PC-3 (cell line): ENCODE data around the gene IL20RA.

ENCODE experiments used
- EZH2 ChIP-seq: fragments of 300-600 bp; sonication (generic); IDR thresholded peaks from one replicate; pipeline ENCODE4 v1.6.1; 2017; ENCODE audit warnings: antibody characterized with exemption, mild to moderate bottlenecking, low read length; ENCODE audit not compliant: unreplicated experiment
- EZH2phosphoT487 ChIP-seq: fragments of 300-600 bp; sonication (generic); IDR thresholded peaks from 2 replicates; pipeline ENCODE4 v1.6.1; 2018; ENCODE audit warnings: mild to moderate bottlenecking, antibody characterized with exemption, low read length, borderline replicate concordance
- TF ChIP-seq, protein P1 (sequence below): fragments of 300-600 bp; sonication (generic); conservative IDR thresholded peaks from 2 replicates; pipeline ENCODE4 v1.5.1; 2017; ENCODE audit warnings: antibody characterized with exemption, low read depth, mild to moderate bottlenecking, low read length

DNA sequence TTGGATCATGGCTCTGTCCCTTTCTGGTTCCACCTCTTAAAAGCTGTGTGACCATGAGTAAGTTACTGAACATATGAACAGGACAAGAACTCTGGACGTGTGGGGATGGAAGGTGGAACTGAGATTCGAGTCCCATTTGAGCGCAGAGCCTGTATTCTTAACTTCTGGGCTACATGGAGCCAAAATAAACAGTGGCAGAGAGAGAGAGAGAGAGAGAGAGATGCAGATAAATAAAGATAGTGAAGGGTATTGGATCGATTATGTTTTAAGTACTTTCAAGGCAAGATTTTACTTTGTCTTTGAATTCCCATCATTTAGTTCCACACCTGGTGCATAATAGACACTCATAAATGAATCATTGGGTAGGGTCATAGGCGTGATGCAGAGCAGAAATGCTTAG lies 82.9 kb downstream of the IL20RA start:
- TF ChIP-seq, protein P1, sequence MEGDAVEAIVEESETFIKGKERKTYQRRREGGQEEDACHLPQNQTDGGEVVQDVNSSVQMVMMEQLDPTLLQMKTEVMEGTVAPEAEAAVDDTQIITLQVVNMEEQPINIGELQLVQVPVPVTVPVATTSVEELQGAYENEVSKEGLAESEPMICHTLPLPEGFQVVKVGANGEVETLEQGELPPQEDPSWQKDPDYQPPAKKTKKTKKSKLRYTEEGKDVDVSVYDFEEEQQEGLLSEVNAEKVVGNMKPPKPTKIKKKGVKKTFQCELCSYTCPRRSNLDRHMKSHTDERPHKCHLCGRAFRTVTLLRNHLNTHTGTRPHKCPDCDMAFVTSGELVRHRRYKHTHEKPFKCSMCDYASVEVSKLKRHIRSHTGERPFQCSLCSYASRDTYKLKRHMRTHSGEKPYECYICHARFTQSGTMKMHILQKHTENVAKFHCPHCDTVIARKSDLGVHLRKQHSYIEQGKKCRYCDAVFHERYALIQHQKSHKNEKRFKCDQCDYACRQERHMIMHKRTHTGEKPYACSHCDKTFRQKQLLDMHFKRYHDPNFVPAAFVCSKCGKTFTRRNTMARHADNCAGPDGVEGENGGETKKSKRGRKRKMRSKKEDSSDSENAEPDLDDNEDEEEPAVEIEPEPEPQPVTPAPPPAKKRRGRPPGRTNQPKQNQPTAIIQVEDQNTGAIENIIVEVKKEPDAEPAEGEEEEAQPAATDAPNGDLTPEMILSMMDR, result no peak
- TF ChIP-seq EZH2, result no peak
- no peak for TF ChIP-seq EZH2phosphoT487
